Neural crest cell (in vitro differentiated cells): ENCODE data around the gene CDH13. TPM values are rescaled to one million over a fixed set of nuclear protein-coding genes. Genes with fewer than 3 reads are reported as not detected.

Experiments
- DNase-seq: peaks from one replicate; pipeline ENCODE4 v3.0.0; 2021; ENCODE audit warnings: low read depth, mixed read lengths, low spot score
- H3K27ac Mint-ChIP-seq: one replicate; pipeline ENCODE4 v1.8.0; 2021; ENCODE audit warnings: mild to moderate bottlenecking, mixed read lengths; ENCODE audit not compliant: unreplicated experiment
- H3K27me3 Mint-ChIP-seq: 2 replicates; pipeline ENCODE4 v1.8.0; 2021; ENCODE audit warnings: low read depth, mild to moderate bottlenecking, mixed read lengths
- H3K36me3 Mint-ChIP-seq: 2 replicates; pipeline ENCODE4 v1.8.0; 2021; ENCODE audit warnings: low read depth, mild to moderate bottlenecking, mixed read lengths
- H3K4me1 Mint-ChIP-seq: 2 replicates; pipeline ENCODE4 v1.8.0; 2021; ENCODE audit warnings: mixed read lengths
- H3K4me3 Mint-ChIP-seq: one replicate; pipeline ENCODE4 v1.8.0; 2021; ENCODE audit warnings: mild to moderate bottlenecking, mixed read lengths
- H3K9me3 Mint-ChIP-seq: 2 replicates; pipeline ENCODE4 v1.8.0; 2021; ENCODE audit warnings: mixed read lengths
- CTCF ChIP-seq: fragments of 200-600 bp; sonication (generic); conservative IDR thresholded peaks from 2 replicates; pipeline ENCODE4 v1.5.0; 2021; ENCODE audit warnings: antibody characterized with exemption, mild to moderate bottlenecking
- total RNA-seq: library from RNA; stranded (reverse); gene quantifications from 2 replicates; pipeline ENCODE4 v1.2.1, GENCODE V29; 2021

CDH13 gene
- total RNA-seq, 1 donor from 2014 or later = 1.1 TPM

- H3K36me3 Mint-ChIP-seq = no peaks in the 10 kb centered on the region
- no peaks in the 10 kb centered on the region for H3K27me3 Mint-ChIP-seq
- H3K9me3 Mint-ChIP-seq = peaks cover 3% of the 10 kb centered on the region
- no peak overlapping the region for H3K27ac Mint-ChIP-seq
- H3K4me1 Mint-ChIP-seq = peaks cover 52% of the 10 kb centered on the region
- no peak for DNase-seq
- no peak overlapping the region for H3K4me3 Mint-ChIP-seq
- TF ChIP-seq CTCF = no peak
These were observed 11.5 kb downstream of the CDH13 start for GRCh38 chr16:82638095-82638798.

- H3K4me1 Mint-ChIP-seq = peaks cover 44% of the 10 kb centered on the region
- H3K4me3 Mint-ChIP-seq = no peak overlapping the region
- H3K27ac Mint-ChIP-seq = no peak overlapping the region
- H3K27me3 Mint-ChIP-seq = no peaks in the 10 kb centered on the region
- no peaks in the 10 kb centered on the region for H3K36me3 Mint-ChIP-seq
- no peak for TF ChIP-seq CTCF
- H3K9me3 Mint-ChIP-seq = peaks cover 3% of the 10 kb centered on the region
- no peak for DNase-seq
These were observed 12.5 kb downstream of the CDH13 start for GRCh38 chr16:82639263-82639662.

- Mint-ChIP-seq H3K4me3 (peak overlapping the region; percentile 25), H3K27ac (peak overlapping the region; percentile 72), H3K9me3 (peaks cover 3% of the 10 kb centered on the region), H3K36me3 (no peaks in the 10 kb centered on the region), H3K27me3 (no peaks in the 10 kb centered on the region), H3K4me1 (peaks cover 42% of the 10 kb centered on the region)
- DNase-seq = peak; percentile 72
- TF ChIP-seq CTCF = peak; percentile 89
These were observed 13.0 kb downstream of the CDH13 start for GRCh38 chr16:82639666-82640336.

GRCh38 chr16:82641336-82641984 lies 14.7 kb downstream of the CDH13 start:
- no peaks in the 10 kb centered on the region for H3K36me3 Mint-ChIP-seq
- H3K4me1 Mint-ChIP-seq = peaks cover 37% of the 10 kb centered on the region
- no peak overlapping the region for H3K4me3 Mint-ChIP-seq
- no peak for TF ChIP-seq CTCF
- H3K9me3 Mint-ChIP-seq = peaks cover 3% of the 10 kb centered on the region
- no peak for DNase-seq
- no peak overlapping the region for H3K27ac Mint-ChIP-seq
- no peaks in the 10 kb centered on the region for H3K27me3 Mint-ChIP-seq

GRCh38 chr16:82643136-82643535 lies 16.4 kb downstream of the CDH13 start:
- no peak for DNase-seq

More at GRCh38 chr16:82643136-82643535, 16.4 kb downstream of the CDH13 start:
- Mint-ChIP-seq H3K36me3 (no peaks in the 10 kb centered on the region), H3K27me3 (no peaks in the 10 kb centered on the region), H3K9me3 (peaks cover 3% of the 10 kb centered on the region), H3K4me3 (no peak overlapping the region), H3K4me1 (peaks cover 35% of the 10 kb centered on the region), H3K27ac (no peak overlapping the region)
- no peak for TF ChIP-seq CTCF
